Kidney epithelial cell (primary cell): ENCODE data around the gene PA2G4. TPM values are rescaled to one million over a fixed set of nuclear protein-coding genes. Genes with fewer than 3 reads are reported as not detected.

Source experiments
- DNase-seq: peaks from one replicate; pipeline ENCODE4 v3.0.0-alpha.2; 2010; ENCODE audit warnings: low read depth
- H3K27me3 ChIP-seq: 2 replicates; pipeline ENCODE4 v1.6.0; 2011; ENCODE audit warnings: low read length; ENCODE audit not compliant: control insufficient read depth, insufficient read depth
- H3K36me3 ChIP-seq: 2 replicates; pipeline ENCODE4 v1.5.1; 2011; ENCODE audit warnings: low read length; ENCODE audit not compliant: control insufficient read depth, insufficient read depth
- H3K4me3 ChIP-seq: 2 replicates; pipeline ENCODE4 v1.5.1; 2011; ENCODE audit warnings: low read depth, mild to moderate bottlenecking, control low read depth, low read length
- CTCF ChIP-seq: IDR thresholded peaks from 2 replicates; pipeline ENCODE4 v1.5.1; 2011; ENCODE audit warnings: mild to moderate bottlenecking, moderate library complexity, low read length, control low read depth, inconsistent platforms; ENCODE audit not compliant: insufficient read depth, poor library complexity, severe bottlenecking
- total RNA-seq: library from RNA; depleted of rRNA; stranded (reverse); fragments of >200 nt; gene quantifications from 2 replicates; pipeline ENCODE4 v1.2.3, GENCODE V29; 2015

PA2G4 gene
- total RNA-seq, 1 donor from 2014 or later: 179 TPM

- no peaks in the 10 kb centered on the region for H3K27me3 ChIP-seq
- H3K36me3 ChIP-seq: peaks cover 3% of the 10 kb centered on the region
- peak overlapping the region; percentile 97 for H3K4me3 ChIP-seq
- TF ChIP-seq CTCF: no peak
- DNase-seq: no peak
Observed at GRCh38 chr12:56129942-56130495, 25.7 kb downstream of the PA2G4 start.

GRCh38 chr12:56130876-56131275 is 26.5 kb downstream of the PA2G4 start:
- DNase-seq: no peak
- TF ChIP-seq CTCF: no peak
- peaks cover 3% of the 10 kb centered on the region for H3K36me3 ChIP-seq
- no peak overlapping the region for H3K4me3 ChIP-seq
- no peaks in the 10 kb centered on the region for H3K27me3 ChIP-seq

GRCh38 chr12:56134897-56135296 is 30.5 kb downstream of the PA2G4 start:
- no peak for DNase-seq
- Histone ChIP-seq H3K4me3 (no peak overlapping the region), H3K27me3 (no peaks in the 10 kb centered on the region), H3K36me3 (peaks cover 3% of the 10 kb centered on the region)
- TF ChIP-seq CTCF: no peak

- no peaks in the 10 kb centered on the region for H3K27me3 ChIP-seq
- peaks cover 4% of the 10 kb centered on the region for H3K36me3 ChIP-seq
- no peak overlapping the region for H3K4me3 ChIP-seq
- DNase-seq: no peak
- no peak for TF ChIP-seq CTCF
Observed at GRCh38 chr12:56137853-56138571, 33.7 kb downstream of the PA2G4 start.

- no peak for DNase-seq
- Histone ChIP-seq H3K4me3 (no peak overlapping the region), H3K27me3 (no peaks in the 10 kb centered on the region), H3K36me3 (peaks cover 7% of the 10 kb centered on the region)
- no peak for TF ChIP-seq CTCF
Observed at GRCh38 chr12:56141946-56142784, 37.8 kb downstream of the PA2G4 start.
